K562 (cell line): Measurements from ENCODE around the gene SREBF1.

Experiments used
- CGGBP1 ChIP-seq: fragments of 250-450 bp; sonication (Bioruptor Pico); IDR thresholded peaks from 2 replicates; pipeline ENCODE4 v1.9.0; 2021; ENCODE audit warnings: mild to moderate bottlenecking
- EZH2 ChIP-seq: IDR thresholded peaks from 2 replicates; pipeline ENCODE4 v1.6.1; 2012; ENCODE audit warnings: low read depth, mild to moderate bottlenecking, inconsistent platforms, low read length, borderline replicate concordance
- FOXA1 ChIP-seq: fragments of 450-650 bp; IDR thresholded peaks from 2 replicates; pipeline ENCODE4 v1.6.1; 2016; ENCODE audit warnings: mild to moderate bottlenecking, borderline replicate concordance
- FOXM1 ChIP-seq, 2 experiments: fragments of 450-650 bp in 1 of 2; sonication (generic) in 1 of 2; formaldehyde crosslinking in 1 of 2; IDR thresholded peaks; 2 replicates each; pipeline versions ENCODE4 v1.6.1 to v1.9.0; 2017 to 2022; ENCODE audit warnings: low read depth in 2 of 2, mild to moderate bottlenecking in 2 of 2, missing genetic modification reagents in 1 of 2, moderate library complexity in 1 of 2
- FOXP1 ChIP-seq: sonication (generic); formaldehyde crosslinking; IDR thresholded peaks from 2 replicates; pipeline ENCODE4 v1.8.0; 2022; ENCODE audit warnings: mild to moderate bottlenecking, missing genetic modification reagents
- KDM1A ChIP-seq, 2 experiments: fragments of 450-650 bp; IDR thresholded peaks; 2 replicates each; pipeline ENCODE4 v1.6.1; 2016; ENCODE audit warnings: mild to moderate bottlenecking in 2 of 2
- MCM5 ChIP-seq: fragments of 450-650 bp; IDR thresholded peaks from 2 replicates; pipeline ENCODE4 v1.6.1; 2016; ENCODE audit warnings: low read depth
- NR1H2 ChIP-seq: sonication (generic); formaldehyde crosslinking; IDR thresholded peaks from 2 replicates; pipeline ENCODE4 v1.4.0; 2020; ENCODE audit warnings: mild to moderate bottlenecking, missing genetic modification reagents
- RCOR1 ChIP-seq, 2 experiments: IDR thresholded peaks; 2 replicates each; pipeline ENCODE4 v1.6.1; 2012; ENCODE audit warnings: low read depth in 2 of 2, low read length in 2 of 2, borderline replicate concordance in 1 of 2, improper control_type of control experiment in 1 of 2
- SIN3A ChIP-seq, 2 experiments: fragments of 150-350 bp in 1 of 2; IDR thresholded peaks; 2 replicates each; pipeline ENCODE4 v1.6.1; 2011 to 2016; ENCODE audit warnings: borderline replicate concordance in 2 of 2, low read depth in 2 of 2, low read length in 2 of 2, mild to moderate bottlenecking in 2 of 2, moderate library complexity in 2 of 2; ENCODE audit not compliant: control insufficient read depth in 1 of 2
- TBL1XR1 ChIP-seq, 2 experiments: IDR thresholded peaks; 2 replicates each; pipeline ENCODE4 v1.6.1; 2012; ENCODE audit warnings: improper control_type of control experiment in 2 of 2, low read length in 2 of 2, mild to moderate bottlenecking in 1 of 2
- ZNF785 ChIP-seq: fragments of 250-450 bp; sonication (Bioruptor Pico); IDR thresholded peaks from 2 replicates; pipeline ENCODE4 v1.4.0; 2020; ENCODE audit warnings: mild to moderate bottlenecking

GRCh38 chr17:17788967-17789366 is 47.8 kb downstream of the SREBF1 start:
- TF ChIP-seq NR1H2 (CRISPR knock-in tag) (no peak), FOXA1 (no peak), SIN3A (IDR thresholded peaks at IDR 0.05; ENCODE audit: borderline replicate concordance in 2 of 2, control insufficient read depth in 1 of 2, low read depth in 2 of 2, low read length in 2 of 2) (no peak), TBL1XR1 (IDR thresholded peaks at IDR 0.05; ENCODE audit: low read length in 2 of 2) (no peak), KDM1A (IDR thresholded peaks at IDR 0.05) (no peak), ZNF785 (CRISPR knock-in tag) (no peak), FOXP1 (no peak), RCOR1 (IDR thresholded peaks at IDR 0.05; ENCODE audit: borderline replicate concordance in 1 of 2, low read depth in 2 of 2, low read length in 2 of 2) (no peak), EZH2 (no peak), CGGBP1 (CRISPR knock-in tag) (no peak), MCM5 (no peak), FOXM1 (IDR thresholded peaks at IDR 0.05; ENCODE audit: low read depth) (no peak), FOXM1 (CRISPR knock-in tag; IDR thresholded peaks at IDR 0.05; ENCODE audit: low read depth) (no peak)
